Fibroblast of lung (primary cell): ENCODE measurements around the gene PDX1. TPM values are rescaled to one million over a fixed set of nuclear protein-coding genes. Genes with fewer than 3 reads are reported as not detected.

Experiments used
- DNase-seq, 2 donors: peaks; one replicate each; pipeline versions ENCODE4 v3.0.0 to v3.0.0-alpha.2; 2010; ENCODE audit warnings: low read depth in 2 of 2
- H2AFZ ChIP-seq: 2 replicates; pipeline ENCODE4 v1.5.1; 2012; ENCODE audit warnings: low read length, control low read depth, inconsistent platforms
- H3K27ac ChIP-seq: 2 replicates; pipeline ENCODE4 v1.5.1; 2011; ENCODE audit warnings: low read length, control low read depth; ENCODE audit not compliant: insufficient read depth
- H3K27me3 ChIP-seq: 2 replicates; pipeline ENCODE4 v1.5.1; 2011; ENCODE audit warnings: mild to moderate bottlenecking, low read length; ENCODE audit not compliant: control insufficient read depth, insufficient read depth
- H3K36me3 ChIP-seq: 2 replicates; pipeline ENCODE4 v1.5.1; 2011; ENCODE audit warnings: low read length; ENCODE audit not compliant: control insufficient read depth, insufficient read depth
- H3K4me1 ChIP-seq: 2 replicates; pipeline ENCODE4 v1.5.1; 2011; ENCODE audit warnings: low read length; ENCODE audit not compliant: control insufficient read depth, insufficient read depth; ENCODE audit errors: extremely low read depth
- H3K4me2 ChIP-seq: 2 replicates; pipeline ENCODE4 v1.5.1; 2011; ENCODE audit warnings: low read length, control low read depth; ENCODE audit not compliant: insufficient read depth; ENCODE audit errors: extremely low read depth
- H3K4me3 ChIP-seq, 4 experiments: fragments of 200-600 bp in 1 of 4; sonication (generic) in 1 of 4; replicated peaks in 1 of 4; 2 replicates each; pipeline ENCODE4 v1.5.1; 2011 to 2016; ENCODE audit warnings: low read length in 4 of 4, low read depth in 3 of 4, mild to moderate bottlenecking in 3 of 4, control low read depth in 2 of 4, inconsistent platforms in 1 of 4, mixed read lengths in 1 of 4; ENCODE audit not compliant: insufficient read depth in 1 of 4; ENCODE audit errors: control extremely low read depth in 1 of 4
- H3K79me2 ChIP-seq: 2 replicates; pipeline ENCODE4 v1.5.1; 2012; ENCODE audit warnings: mild to moderate bottlenecking, low read length, inconsistent platforms; ENCODE audit not compliant: control insufficient read depth, insufficient read depth
- H3K9ac ChIP-seq: 2 replicates; pipeline ENCODE4 v1.5.1; 2011; ENCODE audit warnings: mild to moderate bottlenecking, low read length, control low read depth; ENCODE audit not compliant: insufficient read depth
- H3K9me3 ChIP-seq: 2 replicates; pipeline ENCODE4 v1.5.1; 2012; ENCODE audit warnings: low read depth, low read length; ENCODE audit not compliant: control insufficient read depth, insufficient read depth
- H4K20me1 ChIP-seq: 2 replicates; pipeline ENCODE4 v1.5.1; 2011; ENCODE audit warnings: low read length; ENCODE audit not compliant: control insufficient read depth, insufficient read depth; ENCODE audit errors: extremely low read depth
- CTCF ChIP-seq, 2 donors: IDR thresholded peaks in 1 of 2; conservative IDR thresholded peaks in 1 of 2; 1 replicate in 1 of 2; 2 replicates in 1 of 2; pipeline ENCODE4 v1.5.1; 2011 to 2012; ENCODE audit warnings: low read length in 2 of 2, control low read depth in 1 of 2, inconsistent platforms in 1 of 2, low read depth in 1 of 2, mild to moderate bottlenecking in 1 of 2
- EZH2 ChIP-seq: IDR thresholded peaks from 2 replicates; pipeline ENCODE4 v1.5.1; 2012; ENCODE audit warnings: low read length, control low read depth, mild to moderate bottlenecking; ENCODE audit errors: missing control alignments
- polyA plus RNA-seq, 2 donors: library from polyadenylated mRNA; depleted of rRNA in 1 of 2; stranded (reverse) in 1 of 2; unstranded in 1 of 2; fragments of >200 nt; gene quantifications; 2 replicates each; pipeline ENCODE4 v1.2.1, GENCODE V29; 2011 to 2012; ENCODE audit warnings: missing spikeins in 1 of 2
- total RNA-seq: library from RNA; depleted of rRNA; stranded (reverse); fragments of >200 nt; gene quantifications from 2 replicates; pipeline ENCODE4 v1.2.1, GENCODE V29; 2014

PDX1 gene
- total and polyA plus RNA-seq, 2 donors (not counting 1 experiment from before 2014, with no cell fraction given): not detected

- Histone ChIP-seq H2AFZ (no peak overlapping the region), H3K36me3 (no peaks in the 10 kb centered on the region), H3K27me3 (peaks cover 37% of the 10 kb centered on the region), H3K4me2 (no peak overlapping the region), H3K4me3 (no peak overlapping the region), H3K27ac (no peak overlapping the region), H3K9me3 (no peaks in the 10 kb centered on the region), H3K9ac (no peak overlapping the region), H3K4me1 (no peaks in the 10 kb centered on the region), H3K79me2 (no peaks in the 10 kb centered on the region), H4K20me1 (no peaks in the 10 kb centered on the region)
- no peak for TF ChIP-seq CTCF (conservative IDR thresholded peaks at IDR 0.05 in 1 of 2, IDR thresholded peaks at IDR 0.05 in 1 of 2; ENCODE audit: low read depth in 1 of 2, low read length in 2 of 2)
- TF ChIP-seq EZH2: no peak
- DNase-seq: no peak
Measured at GRCh38 chr13:27959976-27960361, 40.2 kb downstream of the PDX1 start.

GRCh38 chr13:27960362-27961226 is 40.8 kb downstream of the PDX1 start:
- Histone ChIP-seq H3K36me3 (no peaks in the 10 kb centered on the region), H4K20me1 (no peaks in the 10 kb centered on the region), H3K79me2 (no peaks in the 10 kb centered on the region), H2AFZ (no peak overlapping the region), H3K27ac (no peak overlapping the region), H3K4me2 (peak overlapping the region; percentile 42), H3K9ac (no peak overlapping the region), H3K9me3 (no peaks in the 10 kb centered on the region), H3K4me1 (no peaks in the 10 kb centered on the region), H3K27me3 (peaks cover 41% of the 10 kb centered on the region), H3K4me3 (peak overlapping the region in 1 of 4 experiments; percentile 10)
- peak in 1 of 2 donors; percentile 13 for DNase-seq
- TF ChIP-seq CTCF (conservative IDR thresholded peaks at IDR 0.05 in 1 of 2, IDR thresholded peaks at IDR 0.05 in 1 of 2; ENCODE audit: low read depth in 1 of 2, low read length in 2 of 2) (peak; percentile 10 to 19), EZH2 (peak; percentile 87)

DNA sequence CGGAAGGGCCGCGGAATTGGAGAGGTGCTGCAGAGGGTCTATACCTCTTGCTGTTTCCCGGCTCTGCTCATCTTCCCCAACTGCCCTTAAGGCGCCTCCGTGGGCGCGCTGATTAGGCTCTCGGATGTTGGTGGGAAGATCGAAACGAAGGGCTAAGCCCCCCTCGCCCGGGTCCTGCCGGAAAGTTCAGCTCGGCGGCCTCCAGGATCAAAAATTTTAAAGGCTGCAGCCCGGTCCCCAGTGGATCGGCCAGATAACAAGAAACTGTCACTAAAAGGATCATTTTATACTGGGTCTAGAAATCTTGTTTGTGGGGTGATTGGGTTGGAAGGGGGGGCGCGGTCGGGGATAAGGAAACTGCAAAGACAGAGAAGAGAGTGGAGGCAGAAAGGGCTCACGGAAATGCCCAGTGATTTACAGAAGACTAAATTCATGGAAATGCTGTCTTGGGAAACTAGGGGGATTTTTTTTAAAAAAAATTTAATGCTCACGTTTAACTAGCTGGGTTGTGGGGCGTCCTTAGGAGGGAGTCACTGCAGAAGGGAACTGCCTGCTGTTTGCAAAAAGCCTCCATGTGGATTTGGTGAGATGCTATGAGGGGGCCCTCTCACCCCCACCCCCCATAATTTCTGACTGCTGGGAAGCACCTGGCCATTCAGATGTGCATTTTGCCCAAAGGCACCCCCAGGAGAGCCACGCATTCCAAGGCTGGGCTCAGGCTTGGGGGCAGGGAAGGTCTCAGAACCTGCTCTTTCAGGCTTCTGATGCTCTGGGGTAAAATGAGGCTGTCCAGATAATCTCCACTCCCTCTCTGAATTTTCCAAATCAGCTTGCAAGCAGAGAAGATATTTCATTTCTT is 41.7 kb downstream of the PDX1 start:
- Histone ChIP-seq H3K27ac (no peak overlapping the region), H4K20me1 (no peaks in the 10 kb centered on the region), H2AFZ (no peak overlapping the region), H3K27me3 (peaks cover 47% of the 10 kb centered on the region), H3K4me1 (no peaks in the 10 kb centered on the region), H3K9me3 (no peaks in the 10 kb centered on the region), H3K9ac (no peak overlapping the region), H3K79me2 (no peaks in the 10 kb centered on the region), H3K4me2 (no peak overlapping the region), H3K36me3 (no peaks in the 10 kb centered on the region), H3K4me3 (no peak overlapping the region)
- no peak for DNase-seq
- TF ChIP-seq EZH2 (no peak), CTCF (conservative IDR thresholded peaks at IDR 0.05 in 1 of 2, IDR thresholded peaks at IDR 0.05 in 1 of 2; ENCODE audit: low read depth in 1 of 2, low read length in 2 of 2) (no peak)
